Measurements from ENCODE around the gene NACC2.

GRCh38 chr9:136052472-136052880 is 42.6 kb downstream of the NACC2 start:
- no peak for TF ChIP-seq CTCF (IDR thresholded peaks at IDR 0.05)
- no peak for TF ChIP-seq POLR2AphosphoS5 (IDR thresholded peaks at IDR 0.05)
